Esophagus (tissue), 2 donors: Measurements from ENCODE around the gene WASHC2C. TPM values are rescaled to one million over a fixed set of nuclear protein-coding genes. Genes with fewer than 3 reads are reported as not detected.
"Not testable (repeated sequence)": the region's sequence is repeated elsewhere in the genome, so short reads cannot be mapped to it uniquely, and the experiment has no call there.

ENCODE experiments used
- H3K27ac ChIP-seq, 2 donors: one replicate each; pipeline ENCODE4 v1.5.1; 2013; ENCODE audit warnings: low read depth in 2 of 2, mild to moderate bottlenecking in 2 of 2, inconsistent platforms in 1 of 2, low read length in 1 of 2, moderate library complexity in 1 of 2
- H3K27me3 ChIP-seq, 2 donors: one replicate each; pipeline ENCODE4 v1.6.1; 2013; ENCODE audit warnings: low read length in 2 of 2, control low read depth in 1 of 2, mild to moderate bottlenecking in 1 of 2; ENCODE audit not compliant: insufficient read depth in 2 of 2, control insufficient read depth in 1 of 2
- H3K36me3 ChIP-seq, 2 donors: one replicate each; pipeline ENCODE4 v1.6.1; 2013; ENCODE audit warnings: low read length in 1 of 2; ENCODE audit not compliant: control insufficient read depth in 2 of 2, insufficient read depth in 2 of 2
- H3K4me1 ChIP-seq, 2 donors: one replicate each; pipeline ENCODE4 v1.6.1; 2013; ENCODE audit warnings: low read length in 1 of 2; ENCODE audit not compliant: control insufficient read depth in 2 of 2, insufficient read depth in 2 of 2
- H3K4me3 ChIP-seq, 2 donors: one replicate each; pipeline ENCODE4 v1.5.1; 2013; ENCODE audit warnings: low read length in 2 of 2, mild to moderate bottlenecking in 2 of 2, low read depth in 1 of 2, moderate library complexity in 1 of 2
- H3K9me3 ChIP-seq, 2 donors: one replicate each; pipeline ENCODE4 v1.6.1; 2013; ENCODE audit warnings: mild to moderate bottlenecking in 2 of 2, low read depth in 1 of 2, low read length in 1 of 2, moderate library complexity in 1 of 2; ENCODE audit not compliant: control insufficient read depth in 2 of 2, insufficient read depth in 1 of 2
- WGBS, 2 donors: extraction: QIAGEN DNeasy Blood & Tissue Kit; methylation state at CpG; one replicate each; pipeline ENCODE4 v1.1.7; 2013; 5-methylcytosine and 5-hydroxymethylcytosine counted together
- polyA plus RNA-seq, 2 donors: library from polyadenylated mRNA; stranded (reverse); fragments of 200-250 nt; gene quantifications; one replicate each; pipeline ENCODE4 v1.2.3, GENCODE V29; 2013
- donor health status: healthy with polysubstance abuse.
- donor health status: Bipolar disorder and iron deficiency.

Gene WASHC2C
- polyA plus RNA-seq, 2 donors, result 9.6 to 16.0 TPM

- H3K27ac ChIP-seq, H3K4me1 ChIP-seq, H3K4me3 ChIP-seq, H3K27me3 ChIP-seq, H3K9me3 ChIP-seq, H3K36me3 ChIP-seq: not testable (repeated sequence)
- 55 to 57% methylated on average over 2 of the region's 2 CpGs for WGBS, 2 donors
These were observed 77.9 kb downstream of the WASHC2C start for GRCh38 chr10:45804996-45805395.

DNA sequence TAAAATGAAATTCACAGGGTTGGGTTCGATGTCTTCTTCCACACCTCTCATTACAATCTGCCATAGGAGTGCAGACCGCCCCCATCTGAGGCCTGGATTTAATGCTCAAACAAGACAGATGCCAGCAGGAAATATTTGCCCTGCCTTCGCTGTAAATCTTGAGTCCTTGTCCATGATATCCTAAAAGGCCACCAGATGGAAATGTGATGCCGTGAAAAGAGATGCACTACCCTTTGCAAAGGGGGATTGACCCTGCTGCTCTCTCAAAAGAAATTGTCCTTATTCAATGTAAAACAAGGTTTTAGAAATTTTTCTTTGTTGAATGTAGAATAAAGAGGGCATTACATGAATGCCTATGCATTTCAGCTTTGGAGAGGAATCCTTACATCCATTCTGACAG lies 82.8 kb downstream of the WASHC2C start:
- Histone ChIP-seq H3K36me3 (no peaks in the 10 kb centered on the region), H3K4me3 (no peak overlapping the region), H3K4me1 (no peaks in the 10 kb centered on the region), H3K27ac (no peak overlapping the region), H3K9me3 (no peaks in the 10 kb centered on the region), H3K27me3 (no peaks in the 10 kb centered on the region)
- 85 to 86% methylated on average over 4 of the region's 4 CpGs for WGBS, 2 donors

DNA sequence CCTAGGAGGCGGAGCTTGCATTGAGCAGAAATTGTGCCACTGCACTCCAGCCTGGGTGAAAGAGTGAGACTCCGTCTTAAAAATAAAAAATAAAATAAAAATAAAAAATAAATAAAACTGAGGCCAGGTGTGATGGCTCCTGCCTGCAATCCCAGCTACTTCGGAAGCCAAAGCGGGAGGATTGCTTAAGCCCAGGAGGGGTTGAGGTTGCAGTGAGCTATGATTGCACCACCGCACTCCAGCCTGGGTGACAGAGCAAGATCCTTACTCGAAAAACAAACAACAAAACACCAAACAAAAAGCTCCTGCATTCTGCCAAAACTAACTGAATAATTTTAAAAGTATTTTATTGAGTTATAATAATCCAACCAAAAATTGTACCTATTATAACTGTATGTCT lies 84.0 kb downstream of the WASHC2C start:
- Histone ChIP-seq H3K9me3 (no peaks in the 10 kb centered on the region), H3K4me3 (no peak overlapping the region), H3K36me3 (no peaks in the 10 kb centered on the region), H3K27me3 (no peaks in the 10 kb centered on the region), H3K4me1 (no peaks in the 10 kb centered on the region), H3K27ac (no peak overlapping the region)
- 90% methylated on average over 6 of the region's 6 CpGs for WGBS, 2 donors

GRCh38 chr10:45812959-45813358 lies 85.9 kb downstream of the WASHC2C start:
- not testable (repeated sequence) for H3K4me3 ChIP-seq, H3K36me3 ChIP-seq, H3K9me3 ChIP-seq, H3K27me3 ChIP-seq, H3K4me1 ChIP-seq, H3K27ac ChIP-seq
- WGBS, 2 donors, result 81 to 85% methylated on average over 13 of the region's 13 CpGs

GRCh38 chr10:45814146-45814545 lies 87.1 kb downstream of the WASHC2C start:
- H3K4me3 ChIP-seq, H3K4me1 ChIP-seq, H3K36me3 ChIP-seq, H3K27ac ChIP-seq, H3K27me3 ChIP-seq, H3K9me3 ChIP-seq: not testable (repeated sequence)
- 89 to 96% methylated on average over 4 of the region's 4 CpGs for whole genome bisulfite sequencing, 2 donors

- H3K36me3 ChIP-seq, result no peaks in the 10 kb centered on the region
- H3K4me3 ChIP-seq, result no peak overlapping the region
- no peaks in the 10 kb centered on the region for H3K4me1 ChIP-seq
- H3K27ac ChIP-seq, result no peak overlapping the region
- H3K27me3 ChIP-seq, result no peaks in the 10 kb centered on the region
- 90 to 93% methylated on average over 7 of the region's 7 CpGs for WGBS, 2 donors
- no peaks in the 10 kb centered on the region for H3K9me3 ChIP-seq
These were observed 90.2 kb downstream of the WASHC2C start for GRCh38 chr10:45817130-45817859.

- H3K4me1 ChIP-seq, result no peaks in the 10 kb centered on the region
- whole genome bisulfite sequencing, 2 donors, result 91 to 93% methylated on average over 3 of the region's 3 CpGs
- H3K36me3 ChIP-seq, result no peaks in the 10 kb centered on the region
- no peak overlapping the region for H3K4me3 ChIP-seq
- no peaks in the 10 kb centered on the region for H3K27me3 ChIP-seq
- no peak overlapping the region for H3K27ac ChIP-seq
- H3K9me3 ChIP-seq, result no peaks in the 10 kb centered on the region
These were observed 90.8 kb downstream of the WASHC2C start for GRCh38 chr10:45817912-45818311.

DNA sequence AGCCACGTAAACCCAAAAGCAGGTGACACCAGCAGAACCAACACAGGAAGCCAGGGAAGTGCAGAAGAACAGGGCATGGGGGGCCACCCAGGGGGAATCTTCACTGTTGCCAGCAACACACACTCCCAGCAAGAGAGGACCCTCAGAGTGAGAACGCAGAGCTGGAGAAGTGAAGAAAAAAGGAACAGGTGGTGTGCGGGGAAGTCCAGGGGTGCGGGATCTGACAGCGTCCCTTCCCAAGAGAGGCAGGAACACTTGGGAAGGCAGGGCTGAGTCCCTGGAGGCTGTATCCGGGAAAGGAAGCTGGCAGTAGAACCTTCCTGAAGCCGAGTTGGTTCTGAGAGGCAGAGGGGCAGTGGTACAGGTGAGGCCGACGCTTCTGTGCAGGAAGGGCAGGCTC lies 92.5 kb downstream of the WASHC2C start:
- no peaks in the 10 kb centered on the region for H3K27me3 ChIP-seq
- H3K4me1 ChIP-seq, result no peaks in the 10 kb centered on the region
- H3K36me3 ChIP-seq, result no peaks in the 10 kb centered on the region
- H3K4me3 ChIP-seq, result no peak overlapping the region
- WGBS, 2 donors, result 68 to 72% methylated on average over 9 of the region's 9 CpGs
- H3K9me3 ChIP-seq, result no peaks in the 10 kb centered on the region
- H3K27ac ChIP-seq, result no peak overlapping the region

DNA sequence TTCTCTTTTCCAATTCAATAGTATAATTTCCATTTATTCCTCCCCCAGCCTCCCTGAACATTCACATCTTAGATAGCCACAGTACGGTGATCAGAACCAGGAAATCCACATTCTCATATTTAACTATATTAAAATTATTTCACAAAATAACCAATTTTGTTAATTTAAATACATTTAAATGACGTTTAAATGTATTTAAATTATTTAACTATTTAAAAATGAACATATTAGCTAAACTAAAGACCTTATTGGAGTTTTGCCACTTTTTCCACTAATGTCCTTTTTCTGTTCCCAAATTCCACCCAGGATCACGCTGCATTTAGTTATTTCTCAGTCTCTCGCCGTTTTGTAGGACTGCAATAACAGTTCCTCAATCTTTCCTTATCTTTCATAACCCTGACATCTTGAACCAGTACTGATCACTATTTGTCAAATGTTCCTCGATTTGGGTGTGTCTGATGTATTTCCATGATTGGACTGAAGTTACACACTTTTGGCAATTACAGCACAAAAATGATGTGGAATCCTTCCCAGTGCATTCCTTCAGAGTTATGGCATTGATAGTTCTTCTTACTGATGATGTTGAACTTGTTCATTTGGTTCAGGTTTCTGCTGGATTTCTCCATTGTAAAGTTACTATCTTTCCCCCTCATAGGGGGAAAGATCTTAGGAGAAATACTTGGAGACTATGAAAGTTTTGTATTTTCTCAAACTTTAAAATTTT lies 93.2 kb downstream of the WASHC2C start:
- not testable (repeated sequence) for H3K9me3 ChIP-seq, H3K27ac ChIP-seq, H3K4me1 ChIP-seq, H3K36me3 ChIP-seq, H3K4me3 ChIP-seq, H3K27me3 ChIP-seq
- WGBS, 2 donors, result 78 to 83% methylated on average over 6 of the region's 6 CpGs

DNA sequence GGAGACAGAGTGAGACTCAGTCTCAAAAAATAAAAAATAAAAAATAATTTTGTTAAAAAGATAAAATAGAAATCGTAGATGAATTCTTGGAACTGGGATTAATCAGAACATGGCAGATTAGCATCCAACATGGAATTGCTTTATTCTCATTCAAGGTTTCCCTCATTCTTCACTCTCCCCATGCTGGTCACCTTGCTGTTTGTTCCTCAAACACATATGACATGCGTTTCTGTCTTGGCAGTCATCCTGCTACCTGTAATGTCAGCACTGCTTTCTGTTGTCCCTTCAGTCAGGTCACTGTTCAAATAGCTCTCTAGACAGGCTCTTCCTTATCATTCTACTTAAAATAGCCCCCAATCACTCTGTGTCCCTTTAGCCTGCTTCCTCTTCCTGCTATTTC lies 95.9 kb downstream of the WASHC2C start:
- H3K27me3 ChIP-seq, H3K4me3 ChIP-seq, H3K36me3 ChIP-seq, H3K4me1 ChIP-seq, H3K9me3 ChIP-seq, H3K27ac ChIP-seq: not testable (repeated sequence)
- 67 to 74% methylated on average over 2 of the region's 2 CpGs for WGBS, 2 donors
